Measurements from ENCODE around the gene FBXL20. TPM values are rescaled to one million over a fixed set of nuclear protein-coding genes. Genes with fewer than 3 reads are reported as not detected.

Gene FBXL20
- total and polyA plus RNA-seq, 9 of the 15 experiments (the other 6 are each of a cell fraction or from before 2014, with no cell fraction given) = 1.8 to 15.1 (median 5.6) TPM

GRCh38 chr17:39276113-39276512, 125.3 kb downstream of the FBXL20 start:
- ATAC-seq (no peak), FAIRE-seq (no peak), DNase-seq (ENCODE audit: extremely low read depth in 1 of 4, low spot score in 3 of 4) (no peak)
- in situ Hi-C loops (cut with MboI) = no loop called here
- Histone ChIP-seq H3K4me2 (ENCODE audit: insufficient read depth, low read length) (no peak overlapping the region), H3K79me2 (ENCODE audit: control insufficient read depth, insufficient read depth, low read length) (no peaks in the 10 kb centered on the region), H4K20me1 (replicated peaks; ENCODE audit: control insufficient read depth, insufficient read depth, low read length) (no peaks in the 10 kb centered on the region), H3K9me3 (replicated peaks; ENCODE audit: control insufficient read depth, insufficient read depth, low read depth, low read length) (no peaks in the 10 kb centered on the region), H2AFZ (ENCODE audit: low read depth, low read length) (no peak overlapping the region), H3K27me3 (ENCODE audit: control insufficient read depth in 2 of 2, insufficient read depth in 2 of 2, low read length in 2 of 2) (no peaks in the 10 kb centered on the region), H3K9me1 (ENCODE audit: control insufficient read depth, insufficient read depth, low read length) (no peaks in the 10 kb centered on the region), H3K27ac (ENCODE audit: extremely low read depth, low read depth, low read length) (no peak overlapping the region), H3K9ac (ENCODE audit: insufficient read depth in 1 of 2, low read depth in 2 of 2, low read length in 2 of 2) (no peak overlapping the region), H3K4me1 (replicated peaks in 1 of 2; ENCODE audit: control insufficient read depth in 2 of 2, insufficient read depth in 2 of 2, low read length in 2 of 2) (peaks cover 6 to 14% of the 10 kb centered on the region in 2 experiments), H3K4me3 (no peak overlapping the region), H3K36me3 (ENCODE audit: control insufficient read depth, insufficient read depth, low read length) (peaks cover 16% of the 10 kb centered on the region; the same call in 2 of the 3 replicates)
- 50% methylated on average over 1 of the region's 8 CpGs for WGBS (ENCODE audit: insufficient coverage, low coverage, missing lambda C conversion rate)
- no TSS peak for BruUV-seq (replicated peaks)
- ChIA-PET POLR2A (interaction anchor here (0.6 kb wide), 2 partner anchors 23 to 130 kb away, joined by 3 to 5 read pairs; no protein-coding TSS in a partner anchor), CTCF (ENCODE audit: low intra/inter-chr PET ratio) (no interaction called here)
- intact Hi-C loops (cut with micrococcal nuclease) = no loop called here
- TF ChIP-seq THRB (CRISPR knock-in tag; conservative IDR thresholded peaks at IDR 0.05) = no peak
- 0 out of 2 replicates have a peak, but pooled peaks have one; percentile 56 for TF ChIP-seq ZNF512 (tag; IDR thresholded peaks at IDR 0.05)
